Dendritic cell treated with granulocyte-macrophage colony-stimulating factor and Interleukin-4, amounts not matched to agents 40 ng/mL and 50 ng/mL, for 4 days (primary cell): ENCODE measurements around the gene ANKRD45.
"Not testable (repeated sequence)": the region's sequence is repeated elsewhere in the genome, so short reads cannot be mapped to it uniquely, and the experiment has no call there.

Source experiments
- H3K27ac Mint-ChIP-seq: one replicate; pipeline ENCODE4 v1.8.0; 2022; ENCODE audit warnings: mild to moderate bottlenecking, mixed read lengths
- H3K27me3 Mint-ChIP-seq: one replicate; pipeline ENCODE4 v1.8.0; 2022; ENCODE audit warnings: mild to moderate bottlenecking, mixed read lengths
- H3K36me3 Mint-ChIP-seq: one replicate; pipeline ENCODE4 v1.8.0; 2022; ENCODE audit warnings: low read depth, mixed read lengths
- H3K4me1 Mint-ChIP-seq: one replicate; pipeline ENCODE4 v1.8.0; 2022; ENCODE audit warnings: low read depth, mixed read lengths
- H3K4me3 Mint-ChIP-seq: one replicate; pipeline ENCODE4 v1.8.0; 2022; ENCODE audit warnings: mild to moderate bottlenecking, moderate library complexity, mixed read lengths
- H3K9me3 Mint-ChIP-seq: one replicate; pipeline ENCODE4 v1.8.0; 2022; ENCODE audit warnings: mixed read lengths
- intact Hi-C: fragments of 100-400 bp; cut with micrococcal nuclease; formaldehyde crosslinking; loops from one replicate; pipeline ENCODE4 v1.15.0; 2022

The ANKRD45 gene

GRCh38 chr1:173635116-173635515 lies 34.5 kb downstream of the ANKRD45 start, which contains the start of gene TEX50:
TSS of gene TEX50 (plus strand) at chr1:173635338. CDS start at chr1:173635522, 184 bp downstream.
- H3K27me3 Mint-ChIP-seq = no peaks in the 10 kb centered on the region

GRCh38 chr1:173628888-173629287 lies 40.8 kb downstream of the ANKRD45 start:
- Mint-ChIP-seq H3K4me1 (no peaks in the 10 kb centered on the region), H3K27ac (no peak overlapping the region), H3K27me3 (no peaks in the 10 kb centered on the region), H3K36me3 (no peaks in the 10 kb centered on the region), H3K4me3 (no peak overlapping the region), H3K9me3 (peaks cover 12% of the 10 kb centered on the region)
- intact Hi-C loops = no loop called here

More at GRCh38 chr1:173635116-173635515, 34.5 kb downstream of the ANKRD45 start, which contains the start of gene TEX50:
- H3K36me3 Mint-ChIP-seq = no peaks in the 10 kb centered on the region
- H3K27ac Mint-ChIP-seq = no peak within 1 kb of the TSS
- H3K4me1 Mint-ChIP-seq = no peaks in the 10 kb centered on the region
- H3K9me3 Mint-ChIP-seq = peaks cover 26% of the 10 kb centered on the region
- H3K4me3 Mint-ChIP-seq = no peak within 1 kb of the TSS
- intact Hi-C loops = no loop called here

GRCh38 chr1:173627269-173627668 lies 42.4 kb downstream of the ANKRD45 start:
- H3K27ac Mint-ChIP-seq = no peak overlapping the region
- H3K27me3 Mint-ChIP-seq = no peaks in the 10 kb centered on the region
- no peak overlapping the region for H3K4me3 Mint-ChIP-seq
- peaks cover 12% of the 10 kb centered on the region for H3K9me3 Mint-ChIP-seq
- no peaks in the 10 kb centered on the region for H3K4me1 Mint-ChIP-seq
- intact Hi-C loops = no loop called here
- H3K36me3 Mint-ChIP-seq = no peaks in the 10 kb centered on the region

- Mint-ChIP-seq H3K4me3 (no peak overlapping the region), H3K27ac (no peak overlapping the region), H3K36me3 (no peaks in the 10 kb centered on the region), H3K9me3 (peaks cover 41% of the 10 kb centered on the region), H3K27me3 (peaks cover 2% of the 10 kb centered on the region), H3K4me1 (no peaks in the 10 kb centered on the region)
- intact Hi-C loops = no loop called here
Observed at GRCh38 chr1:173616859-173617258, 52.8 kb downstream of the ANKRD45 start.

- intact Hi-C loops, H3K4me3 Mint-ChIP-seq, H3K27ac Mint-ChIP-seq, H3K4me1 Mint-ChIP-seq, H3K36me3 Mint-ChIP-seq, H3K27me3 Mint-ChIP-seq: not testable (repeated sequence)
- peaks cover 17% of the 10 kb centered on the region for H3K9me3 Mint-ChIP-seq
Observed at GRCh38 chr1:173613086-173613485, 56.6 kb downstream of the ANKRD45 start.

- Mint-ChIP-seq H3K36me3 (no peaks in the 10 kb centered on the region), H3K27ac (no peak overlapping the region), H3K27me3 (no peaks in the 10 kb centered on the region), H3K4me3 (no peak overlapping the region), H3K4me1 (peaks cover 4% of the 10 kb centered on the region), H3K9me3 (peaks cover 9% of the 10 kb centered on the region)
- intact Hi-C loops = no loop called here
Observed at GRCh38 chr1:173608503-173609216, 61.0 kb downstream of the ANKRD45 start.

GRCh38 chr1:173603056-173603591 lies 66.5 kb downstream of the ANKRD45 start, which contains the start of gene SLC9C2:
TSS of gene SLC9C2 (minus strand) at chr1:173603072. CDS start at chr1:173601776, 1,296 bp downstream.
- Mint-ChIP-seq H3K27me3 (no peaks in the 10 kb centered on the region), H3K27ac (no peak within 1 kb of the TSS)

GRCh38 chr1:173601588-173601987 lies 68.1 kb downstream of the ANKRD45 start:
- intact Hi-C loops = no loop called here
- peaks cover 13% of the 10 kb centered on the region for H3K4me1 Mint-ChIP-seq
- no peaks in the 10 kb centered on the region for H3K36me3 Mint-ChIP-seq
- H3K9me3 Mint-ChIP-seq = no peaks in the 10 kb centered on the region
- H3K4me3 Mint-ChIP-seq = no peak overlapping the region
- no peaks in the 10 kb centered on the region for H3K27me3 Mint-ChIP-seq
- H3K27ac Mint-ChIP-seq = no peak overlapping the region

More at GRCh38 chr1:173603056-173603591, 66.5 kb downstream of the ANKRD45 start, which contains the start of gene SLC9C2:
- Mint-ChIP-seq H3K36me3 (no peaks in the 10 kb centered on the region), H3K9me3 (no peaks in the 10 kb centered on the region), H3K4me1 (peaks cover 13% of the 10 kb centered on the region), H3K4me3 (peak within 1 kb of the TSS; percentile 57)
- intact Hi-C loops = no loop called here

GRCh38 chr1:173596097-173596825 lies 73.4 kb downstream of the ANKRD45 start:
- Mint-ChIP-seq H3K27me3 (no peaks in the 10 kb centered on the region), H3K4me3 (no peak overlapping the region), H3K36me3 (no peaks in the 10 kb centered on the region), H3K9me3 (no peaks in the 10 kb centered on the region), H3K27ac (no peak overlapping the region), H3K4me1 (no peaks in the 10 kb centered on the region)
- intact Hi-C loops = no loop called here

GRCh38 chr1:173591138-173591537 lies 78.5 kb downstream of the ANKRD45 start:
- H3K27ac Mint-ChIP-seq, H3K4me3 Mint-ChIP-seq, H3K27me3 Mint-ChIP-seq, intact Hi-C loops, H3K36me3 Mint-ChIP-seq, H3K9me3 Mint-ChIP-seq, H3K4me1 Mint-ChIP-seq: not testable (repeated sequence)

- no peaks in the 10 kb centered on the region for H3K4me1 Mint-ChIP-seq
- H3K27ac Mint-ChIP-seq = no peak overlapping the region
- no peaks in the 10 kb centered on the region for H3K36me3 Mint-ChIP-seq
- intact Hi-C loops = no loop called here
- no peaks in the 10 kb centered on the region for H3K9me3 Mint-ChIP-seq
- no peak overlapping the region for H3K4me3 Mint-ChIP-seq
- no peaks in the 10 kb centered on the region for H3K27me3 Mint-ChIP-seq
Observed at GRCh38 chr1:173590557-173590956, 79.1 kb downstream of the ANKRD45 start.

GRCh38 chr1:173581383-173582079 lies 88.1 kb downstream of the ANKRD45 start:
- intact Hi-C loops = no loop called here
- Mint-ChIP-seq H3K9me3 (no peaks in the 10 kb centered on the region), H3K4me1 (no peaks in the 10 kb centered on the region), H3K27me3 (no peaks in the 10 kb centered on the region), H3K27ac (no peak overlapping the region), H3K36me3 (no peaks in the 10 kb centered on the region), H3K4me3 (no peak overlapping the region)

GRCh38 chr1:173580658-173581057 lies 89.0 kb downstream of the ANKRD45 start:
- intact Hi-C loops = no loop called here
- H3K9me3 Mint-ChIP-seq = no peaks in the 10 kb centered on the region
- no peaks in the 10 kb centered on the region for H3K36me3 Mint-ChIP-seq
- H3K4me1 Mint-ChIP-seq = no peaks in the 10 kb centered on the region
- no peaks in the 10 kb centered on the region for H3K27me3 Mint-ChIP-seq
- no peak overlapping the region for H3K4me3 Mint-ChIP-seq
- no peak overlapping the region for H3K27ac Mint-ChIP-seq

GRCh38 chr1:173580071-173580470 lies 89.6 kb downstream of the ANKRD45 start:
- Mint-ChIP-seq H3K4me1 (no peaks in the 10 kb centered on the region), H3K4me3 (no peak overlapping the region), H3K27me3 (no peaks in the 10 kb centered on the region), H3K27ac (no peak overlapping the region), H3K9me3 (no peaks in the 10 kb centered on the region), H3K36me3 (no peaks in the 10 kb centered on the region)
- intact Hi-C loops = no loop called here
